HepG2 (cell line): Measurements from ENCODE around the gene SLC7A6OS. TPM values are rescaled to one million over a fixed set of nuclear protein-coding genes. Genes with fewer than 3 reads are reported as not detected.
A peak's percentile ranks its signal among the peaks of the same experiment; 100 is the strongest.

ENCODE experiments used
- ARHGAP35 ChIP-seq: sonication (generic); formaldehyde crosslinking; IDR thresholded peaks from 2 replicates; pipeline ENCODE4 v1.9.0; 2022; ENCODE audit warnings: mild to moderate bottlenecking, inconsistent platforms, moderate library complexity, missing genetic modification reagents, borderline replicate concordance
- ERF ChIP-seq: IDR thresholded peaks from 2 replicates; pipeline ENCODE4 v1.6.1; 2018; ENCODE audit warnings: missing biosample characterization, missing genetic modification reagents
- FOXA1 ChIP-seq, 2 experiments: fragments of 450-650 bp in 1 of 2; sonication (generic) in 1 of 2; formaldehyde crosslinking in 1 of 2; IDR thresholded peaks; 2 replicates each; pipeline versions ENCODE4 v1.4.0 to v1.6.1; 2016 to 2020; ENCODE audit warnings: missing genetic modification reagents in 1 of 2
- MTF2 ChIP-seq: sonication (generic); formaldehyde crosslinking; IDR thresholded peaks from 2 replicates; pipeline ENCODE4 v1.5.0; 2020; ENCODE audit warnings: missing genetic modification reagents, borderline replicate concordance
- SRF ChIP-seq: IDR thresholded peaks from 2 replicates; pipeline ENCODE4 v1.6.1; 2011; ENCODE audit warnings: mild to moderate bottlenecking, low read depth, low read length, moderate library complexity
- TBX3 ChIP-seq: fragments of 450-650 bp; IDR thresholded peaks from 2 replicates; pipeline ENCODE4 v1.6.1; 2017; ENCODE audit warnings: antibody characterized with exemption, mild to moderate bottlenecking, inconsistent platforms, borderline replicate concordance
- ZFY ChIP-seq: sonication (generic); formaldehyde crosslinking; IDR thresholded peaks from 2 replicates; pipeline ENCODE4 v1.4.0; 2020; ENCODE audit warnings: missing genetic modification reagents
- ZNF34 ChIP-seq: sonication (generic); formaldehyde crosslinking; IDR thresholded peaks from 2 replicates; pipeline ENCODE4 v1.4.0; 2020; ENCODE audit warnings: mild to moderate bottlenecking, missing genetic modification reagents, borderline replicate concordance
- ZNF777 ChIP-seq: sonication (generic); formaldehyde crosslinking; IDR thresholded peaks from 2 replicates; pipeline ENCODE4 v1.4.0; 2020; ENCODE audit warnings: missing genetic modification reagents
- polyA plus RNA-seq, 8 experiments: library from polyadenylated mRNA; depleted of rRNA in 3 of 8; stranded (reverse) in 7 of 8; unstranded in 1 of 8; fragments of >200 nt; fragmentation: Illumina TruSeq in 4 of 8; extraction: Trizol in 4 of 8; gene quantifications; 2 replicates each; pipeline versions ENCODE4 v1.2.1 to v1.2.3, GENCODE V29; 2011 to 2016; ENCODE audit warnings: low read depth in 4 of 8, missing spikeins in 1 of 8, mixed read lengths in 1 of 8; ENCODE audit not compliant: insufficient read depth in 1 of 8
- total RNA-seq, 5 experiments: library from RNA; depleted of rRNA; stranded (reverse); fragments of >200 nt; fragmentation: Illumina TruSeq; extraction: Trizol; gene quantifications; 2 replicates each; pipeline ENCODE4 v1.2.3, GENCODE V29; 2016; ENCODE audit warnings: low read depth in 1 of 5
- TF ChIP-seq, protein P1 (sequence below): sonication (generic); formaldehyde crosslinking; IDR thresholded peaks from 2 replicates; pipeline ENCODE4 v1.8.1; 2022; ENCODE audit warnings: low read depth, mild to moderate bottlenecking, missing genetic modification reagents
- TF ChIP-seq, protein P2 (sequence below): IDR thresholded peaks from 2 replicates; pipeline ENCODE4 v1.6.1; 2016; ENCODE audit warnings: mild to moderate bottlenecking
- TF ChIP-seq, protein P3 (sequence below): sonication (generic); formaldehyde crosslinking; IDR thresholded peaks from 2 replicates; pipeline ENCODE4 v1.9.0; 2021; ENCODE audit warnings: missing genetic modification reagents, mild to moderate bottlenecking, borderline replicate concordance
- TF ChIP-seq, protein P4 (sequence below): sonication (generic); formaldehyde crosslinking; IDR thresholded peaks from 2 replicates; pipeline ENCODE4 v1.8.1; 2023; ENCODE audit warnings: mild to moderate bottlenecking, missing genetic modification reagents, borderline replicate concordance
- TF ChIP-seq, protein P5 (sequence below): IDR thresholded peaks from 2 replicates; pipeline ENCODE4 v1.6.1; 2016; ENCODE audit warnings: missing genetic modification reagents, missing compliant biosample characterization
- TF ChIP-seq, protein P6 (sequence below): sonication (generic); formaldehyde crosslinking; IDR thresholded peaks from 2 replicates; pipeline ENCODE4 v1.4.0; 2020; ENCODE audit warnings: missing genetic modification reagents
- TF ChIP-seq, protein P7 (sequence below): IDR thresholded peaks from 2 replicates; pipeline ENCODE4 v1.6.1; 2012; ENCODE audit warnings: inconsistent platforms
- TF ChIP-seq, protein P8 (sequence below): IDR thresholded peaks from 2 replicates; pipeline ENCODE4 v1.6.1; 2012; ENCODE audit warnings: low read depth, low read length, improper control_type of control experiment

SLC7A6OS gene
- total and polyA plus RNA-seq, 2 of the 13 experiments (the other 11 are each of a cell fraction or from before 2014, with no cell fraction given): 11.2 to 21.5 TPM

DNA sequence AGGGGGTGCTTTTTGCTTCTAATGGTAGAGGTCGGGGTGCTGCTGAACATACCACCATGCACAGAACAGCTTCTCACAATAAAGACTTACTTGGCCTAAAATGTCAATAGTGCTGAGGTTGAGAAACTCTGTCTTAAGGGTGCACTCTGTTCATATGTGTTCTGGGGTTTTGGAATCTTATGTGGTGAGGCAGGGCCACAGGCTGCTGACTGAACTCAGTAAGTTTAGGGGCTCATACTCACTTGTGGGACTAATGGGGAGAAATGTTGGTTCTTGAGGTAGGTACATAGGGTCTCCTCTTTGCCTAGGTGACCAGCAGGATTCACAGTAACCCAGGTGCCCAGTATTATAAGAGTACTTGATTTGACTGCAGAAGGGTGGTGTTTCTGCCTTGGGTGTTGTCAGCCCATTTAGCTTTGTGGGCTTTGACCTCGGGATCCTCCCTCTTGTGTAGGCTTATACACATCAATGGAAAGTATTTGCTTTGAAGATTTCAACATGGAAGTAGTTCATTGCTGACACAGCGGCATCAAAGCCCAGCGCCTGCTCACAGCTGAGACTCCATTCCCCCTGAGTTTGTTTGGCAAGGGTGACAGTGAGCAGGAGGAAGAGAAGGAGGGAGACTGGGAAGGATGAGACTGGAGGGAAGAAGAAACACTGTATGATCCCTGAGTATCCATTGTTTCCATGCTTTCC lies 29.2 kb downstream of the SLC7A6OS start (continued):
- TF ChIP-seq, protein P1, sequence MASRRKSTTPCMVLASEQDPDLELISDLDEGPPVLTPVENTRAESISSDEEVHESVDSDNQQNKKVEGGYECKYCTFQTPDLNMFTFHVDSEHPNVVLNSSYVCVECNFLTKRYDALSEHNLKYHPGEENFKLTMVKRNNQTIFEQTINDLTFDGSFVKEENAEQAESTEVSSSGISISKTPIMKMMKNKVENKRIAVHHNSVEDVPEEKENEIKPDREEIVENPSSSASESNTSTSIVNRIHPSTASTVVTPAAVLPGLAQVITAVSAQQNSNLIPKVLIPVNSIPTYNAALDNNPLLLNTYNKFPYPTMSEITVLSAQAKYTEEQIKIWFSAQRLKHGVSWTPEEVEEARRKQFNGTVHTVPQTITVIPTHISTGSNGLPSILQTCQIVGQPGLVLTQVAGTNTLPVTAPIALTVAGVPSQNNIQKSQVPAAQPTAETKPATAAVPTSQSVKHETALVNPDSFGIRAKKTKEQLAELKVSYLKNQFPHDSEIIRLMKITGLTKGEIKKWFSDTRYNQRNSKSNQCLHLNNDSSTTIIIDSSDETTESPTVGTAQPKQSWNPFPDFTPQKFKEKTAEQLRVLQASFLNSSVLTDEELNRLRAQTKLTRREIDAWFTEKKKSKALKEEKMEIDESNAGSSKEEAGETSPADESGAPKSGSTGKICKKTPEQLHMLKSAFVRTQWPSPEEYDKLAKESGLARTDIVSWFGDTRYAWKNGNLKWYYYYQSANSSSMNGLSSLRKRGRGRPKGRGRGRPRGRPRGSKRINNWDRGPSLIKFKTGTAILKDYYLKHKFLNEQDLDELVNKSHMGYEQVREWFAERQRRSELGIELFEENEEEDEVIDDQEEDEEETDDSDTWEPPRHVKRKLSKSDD (CRISPR knock-in tag): peak; percentile 87
- TF ChIP-seq FOXA1 (IDR thresholded peaks at IDR 0.05) (peak; percentile 56), FOXA1 (CRISPR knock-in tag; IDR thresholded peaks at IDR 0.05) (peak; percentile 95), ARHGAP35 (0 out of 2 replicates have a peak, but pooled peaks have one; percentile 62), ZFY (CRISPR knock-in tag) (peak; percentile 30; the same call in 1 of the 2 replicates), SRF (no peak), ZNF777 (CRISPR knock-in tag) (no peak), ZNF34 (0 out of 2 replicates have a peak, but pooled peaks have one; percentile 31), TBX3 (peak; percentile 86), MTF2 (CRISPR knock-in tag) (no peak), ERF (CRISPR knock-in tag) (peak; percentile 98)
- TF ChIP-seq, protein P2, sequence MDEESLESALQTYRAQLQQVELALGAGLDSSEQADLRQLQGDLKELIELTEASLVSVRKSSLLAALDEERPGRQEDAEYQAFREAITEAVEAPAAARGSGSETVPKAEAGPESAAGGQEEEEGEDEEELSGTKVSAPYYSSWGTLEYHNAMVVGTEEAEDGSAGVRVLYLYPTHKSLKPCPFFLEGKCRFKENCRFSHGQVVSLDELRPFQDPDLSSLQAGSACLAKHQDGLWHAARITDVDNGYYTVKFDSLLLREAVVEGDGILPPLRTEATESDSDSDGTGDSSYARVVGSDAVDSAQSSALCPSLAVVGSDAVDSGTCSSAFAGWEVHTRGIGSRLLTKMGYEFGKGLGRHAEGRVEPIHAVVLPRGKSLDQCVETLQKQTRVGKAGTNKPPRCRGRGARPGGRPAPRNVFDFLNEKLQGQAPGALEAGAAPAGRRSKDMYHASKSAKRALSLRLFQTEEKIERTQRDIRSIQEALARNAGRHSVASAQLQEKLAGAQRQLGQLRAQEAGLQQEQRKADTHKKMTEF (CRISPR knock-in tag): peak; percentile 95
- TF ChIP-seq, protein P3, sequence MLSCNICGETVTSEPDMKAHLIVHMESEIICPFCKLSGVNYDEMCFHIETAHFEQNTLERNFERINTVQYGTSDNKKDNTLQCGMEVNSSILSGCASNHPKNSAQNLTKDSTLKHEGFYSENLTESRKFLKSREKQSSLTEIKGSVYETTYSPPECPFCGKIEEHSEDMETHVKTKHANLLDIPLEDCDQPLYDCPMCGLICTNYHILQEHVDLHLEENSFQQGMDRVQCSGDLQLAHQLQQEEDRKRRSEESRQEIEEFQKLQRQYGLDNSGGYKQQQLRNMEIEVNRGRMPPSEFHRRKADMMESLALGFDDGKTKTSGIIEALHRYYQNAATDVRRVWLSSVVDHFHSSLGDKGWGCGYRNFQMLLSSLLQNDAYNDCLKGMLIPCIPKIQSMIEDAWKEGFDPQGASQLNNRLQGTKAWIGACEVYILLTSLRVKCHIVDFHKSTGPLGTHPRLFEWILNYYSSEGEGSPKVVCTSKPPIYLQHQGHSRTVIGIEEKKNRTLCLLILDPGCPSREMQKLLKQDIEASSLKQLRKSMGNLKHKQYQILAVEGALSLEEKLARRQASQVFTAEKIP (CRISPR knock-in tag): no peak
- TF ChIP-seq, protein P4, sequence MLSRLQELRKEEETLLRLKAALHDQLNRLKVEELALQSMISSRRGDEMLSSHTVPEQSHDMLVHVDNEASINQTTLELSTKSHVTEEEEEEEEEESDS (CRISPR knock-in tag): peak; percentile 77; the same call in 1 of the 2 replicates
- TF ChIP-seq, protein P5, sequence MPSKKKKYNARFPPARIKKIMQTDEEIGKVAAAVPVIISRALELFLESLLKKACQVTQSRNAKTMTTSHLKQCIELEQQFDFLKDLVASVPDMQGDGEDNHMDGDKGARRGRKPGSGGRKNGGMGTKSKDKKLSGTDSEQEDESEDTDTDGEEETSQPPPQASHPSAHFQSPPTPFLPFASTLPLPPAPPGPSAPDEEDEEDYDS: peak; percentile 48; the same call in 1 of the 2 replicates
- TF ChIP-seq, protein P6, sequence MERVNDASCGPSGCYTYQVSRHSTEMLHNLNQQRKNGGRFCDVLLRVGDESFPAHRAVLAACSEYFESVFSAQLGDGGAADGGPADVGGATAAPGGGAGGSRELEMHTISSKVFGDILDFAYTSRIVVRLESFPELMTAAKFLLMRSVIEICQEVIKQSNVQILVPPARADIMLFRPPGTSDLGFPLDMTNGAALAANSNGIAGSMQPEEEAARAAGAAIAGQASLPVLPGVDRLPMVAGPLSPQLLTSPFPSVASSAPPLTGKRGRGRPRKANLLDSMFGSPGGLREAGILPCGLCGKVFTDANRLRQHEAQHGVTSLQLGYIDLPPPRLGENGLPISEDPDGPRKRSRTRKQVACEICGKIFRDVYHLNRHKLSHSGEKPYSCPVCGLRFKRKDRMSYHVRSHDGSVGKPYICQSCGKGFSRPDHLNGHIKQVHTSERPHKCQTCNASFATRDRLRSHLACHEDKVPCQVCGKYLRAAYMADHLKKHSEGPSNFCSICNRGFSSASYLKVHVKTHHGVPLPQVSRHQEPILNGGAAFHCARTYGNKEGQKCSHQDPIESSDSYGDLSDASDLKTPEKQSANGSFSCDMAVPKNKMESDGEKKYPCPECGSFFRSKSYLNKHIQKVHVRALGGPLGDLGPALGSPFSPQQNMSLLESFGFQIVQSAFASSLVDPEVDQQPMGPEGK (CRISPR knock-in tag): peak; percentile 85
- TF ChIP-seq, protein P7, sequence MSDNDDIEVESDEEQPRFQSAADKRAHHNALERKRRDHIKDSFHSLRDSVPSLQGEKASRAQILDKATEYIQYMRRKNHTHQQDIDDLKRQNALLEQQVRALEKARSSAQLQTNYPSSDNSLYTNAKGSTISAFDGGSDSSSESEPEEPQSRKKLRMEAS: peak; percentile 58; the same call in 1 of the 2 replicates
- TF ChIP-seq, protein P8, sequence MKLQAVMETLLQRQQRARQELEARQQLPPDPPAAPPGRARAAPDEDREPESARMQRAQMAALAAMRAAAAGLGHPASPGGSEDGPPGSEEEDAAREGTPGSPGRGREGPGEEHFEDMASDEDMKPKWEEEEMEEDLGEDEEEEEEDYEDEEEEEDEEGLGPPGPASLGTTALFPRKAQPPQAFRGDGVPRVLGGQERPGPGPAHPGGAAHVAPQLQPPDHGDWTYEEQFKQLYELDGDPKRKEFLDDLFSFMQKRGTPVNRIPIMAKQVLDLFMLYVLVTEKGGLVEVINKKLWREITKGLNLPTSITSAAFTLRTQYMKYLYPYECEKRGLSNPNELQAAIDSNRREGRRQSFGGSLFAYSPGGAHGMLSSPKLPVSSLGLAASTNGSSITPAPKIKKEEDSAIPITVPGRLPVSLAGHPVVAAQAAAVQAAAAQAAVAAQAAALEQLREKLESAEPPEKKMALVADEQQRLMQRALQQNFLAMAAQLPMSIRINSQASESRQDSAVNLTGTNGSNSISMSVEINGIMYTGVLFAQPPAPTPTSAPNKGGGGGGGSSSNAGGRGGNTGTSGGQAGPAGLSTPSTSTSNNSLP: peak; percentile 85
